GM19351 (cell line): ENCODE data around the gene HMGXB4.
A peak's percentile ranks its signal among the peaks of the same experiment; 100 is the strongest.
"Not testable (repeated sequence)": the region's sequence is repeated elsewhere in the genome, so short reads cannot be mapped to it uniquely, and the experiment has no call there.

Experiments
- ATAC-seq: cut with Tn5 transposase; IDR thresholded peaks from one replicate; pipeline ENCODE4 v1.9.1; 2021; ENCODE audit warnings: mild to moderate bottlenecking, moderate library complexity; ENCODE audit not compliant: unreplicated experiment

Gene HMGXB4

GRCh38 chr22:35257321-35258190, at the start of gene HMGXB4:
TSS of gene HMGXB4 (plus strand) at chr22:35257493. CDS start at chr22:35262391, 4,898 bp downstream.
- peak; percentile 84 for ATAC-seq

- ATAC-seq: no peak
Measured at GRCh38 chr22:35208003-35208402, 49.3 kb upstream of the HMGXB4 start.

- no peak for ATAC-seq
Measured at GRCh38 chr22:35209203-35209602, 48.1 kb upstream of the HMGXB4 start.

- ATAC-seq: no peak
Measured at GRCh38 chr22:35212009-35212408, 45.3 kb upstream of the HMGXB4 start.

GRCh38 chr22:35212996-35213395, 44.3 kb upstream of the HMGXB4 start:
- ATAC-seq: no peak

- no peak for ATAC-seq
Measured at GRCh38 chr22:35214968-35215367, 42.3 kb upstream of the HMGXB4 start.

GRCh38 chr22:35215993-35216392, 41.3 kb upstream of the HMGXB4 start:
- ATAC-seq: no peak

- ATAC-seq: no peak
Measured at GRCh38 chr22:35217527-35217926, 39.8 kb upstream of the HMGXB4 start.

GRCh38 chr22:35218079-35218478, 39.2 kb upstream of the HMGXB4 start:
- no peak for ATAC-seq

GRCh38 chr22:35219012-35219411, 38.3 kb upstream of the HMGXB4 start:
- no peak for ATAC-seq

GRCh38 chr22:35220221-35220620, 37.1 kb upstream of the HMGXB4 start:
- ATAC-seq: no peak

- no peak for ATAC-seq
Measured at GRCh38 chr22:35225010-35225409, 32.3 kb upstream of the HMGXB4 start.

- no peak for ATAC-seq
Measured at GRCh38 chr22:35226958-35227647, 30.2 kb upstream of the HMGXB4 start.

GRCh38 chr22:35229865-35230264, 27.4 kb upstream of the HMGXB4 start:
- ATAC-seq: no peak

- ATAC-seq: no peak
Measured at GRCh38 chr22:35230417-35230816, 26.9 kb upstream of the HMGXB4 start.

GRCh38 chr22:35230839-35231584, 26.3 kb upstream of the HMGXB4 start:
- ATAC-seq: no peak

- no peak for ATAC-seq
Measured at GRCh38 chr22:35231585-35232084, 25.7 kb upstream of the HMGXB4 start.

GRCh38 chr22:35238749-35239148, 18.5 kb upstream of the HMGXB4 start:
- not testable (repeated sequence) for ATAC-seq

- ATAC-seq: not testable (repeated sequence)
Measured at GRCh38 chr22:35244507-35244906, 12.8 kb upstream of the HMGXB4 start.

- ATAC-seq: no peak
Measured at GRCh38 chr22:35250156-35250555, 7.1 kb upstream of the HMGXB4 start.

GRCh38 chr22:35253946-35254345, 3.3 kb upstream of the HMGXB4 start:
- ATAC-seq: no peak
